ENCODE results near the gene PSMD7. TPM values are rescaled to one million over a fixed set of nuclear protein-coding genes. Genes with fewer than 3 reads are reported as not detected.
"Not testable (repeated sequence)": the region's sequence is repeated elsewhere in the genome, so short reads cannot be mapped to it uniquely, and the experiment has no call there.

Gene PSMD7
- total RNA-seq, 2 donors from 2014 or later, result 116 to 117 TPM

GRCh38 chr16:74305281-74305680 lies 8.7 kb downstream of the PSMD7 start:
- no peaks in the 10 kb centered on the region for H3K9me3 Mint-ChIP-seq
- DNase-seq (ENCODE audit: low spot score) (no peak), ATAC-seq (no peak)
- no peak overlapping the region for H3K4me3 Mint-ChIP-seq
- H3K4me1 Mint-ChIP-seq (ENCODE audit: low read depth in 2 of 2), result peaks cover 4 to 5% of the 10 kb centered on the region in 2 donors
- H3K27ac Mint-ChIP-seq, result no peak overlapping the region
- peaks cover 46% of the 10 kb centered on the region for H3K36me3 Mint-ChIP-seq
- H3K27me3 Mint-ChIP-seq, result no peaks in the 10 kb centered on the region

- ATAC-seq (peak in 1 of 2 donors; percentile 75), DNase-seq (ENCODE audit: low spot score) (no peak)
- H3K4me3 Mint-ChIP-seq, result no peak overlapping the region
- peaks cover 4 to 5% of the 10 kb centered on the region in 2 donors for H3K4me1 Mint-ChIP-seq (ENCODE audit: low read depth in 2 of 2)
- H3K27ac Mint-ChIP-seq, result no peak overlapping the region
- H3K27me3 Mint-ChIP-seq, result no peaks in the 10 kb centered on the region
- H3K9me3 Mint-ChIP-seq, result no peaks in the 10 kb centered on the region
- peaks cover 40% of the 10 kb centered on the region for H3K36me3 Mint-ChIP-seq
Measured at GRCh38 chr16:74305978-74306784, 9.6 kb downstream of the PSMD7 start.

GRCh38 chr16:74307383-74307782 lies 10.8 kb downstream of the PSMD7 start:
- Mint-ChIP-seq H3K9me3 (no peaks in the 10 kb centered on the region), H3K36me3 (peaks cover 30% of the 10 kb centered on the region), H3K27me3 (no peaks in the 10 kb centered on the region), H3K4me1 (ENCODE audit: low read depth in 2 of 2) (peaks cover 2 to 4% of the 10 kb centered on the region in 2 donors), H3K4me3 (no peak overlapping the region), H3K27ac (no peak overlapping the region)
- ATAC-seq (no peak), DNase-seq (ENCODE audit: low spot score) (no peak)

GRCh38 chr16:74309789-74310781 lies 13.5 kb downstream of the PSMD7 start:
- Mint-ChIP-seq H3K27ac (no peak overlapping the region), H3K27me3 (no peaks in the 10 kb centered on the region)
- no peak for ATAC-seq

GRCh38 chr16:74315059-74315458 lies 18.4 kb downstream of the PSMD7 start:
- Mint-ChIP-seq H3K27me3 (no peaks in the 10 kb centered on the region), H3K4me1 (ENCODE audit: low read depth in 2 of 2) (no peaks in the 10 kb centered on the region), H3K36me3 (peaks cover 5% of the 10 kb centered on the region), H3K9me3 (no peaks in the 10 kb centered on the region), H3K4me3 (no peak overlapping the region), H3K27ac (no peak overlapping the region)
- ATAC-seq (no peak), DNase-seq (ENCODE audit: low spot score) (no peak)

More at GRCh38 chr16:74309789-74310781, 13.5 kb downstream of the PSMD7 start:
- Mint-ChIP-seq H3K9me3 (no peaks in the 10 kb centered on the region), H3K36me3 (peaks cover 17% of the 10 kb centered on the region), H3K4me1 (ENCODE audit: low read depth in 2 of 2) (peaks cover 2 to 4% of the 10 kb centered on the region in 2 donors), H3K4me3 (no peak overlapping the region)
- DNase-seq (ENCODE audit: low spot score), result no peak

GRCh38 chr16:74320707-74321106 lies 24.1 kb downstream of the PSMD7 start:
- Mint-ChIP-seq H3K9me3 (no peaks in the 10 kb centered on the region), H3K4me1 (ENCODE audit: low read depth in 2 of 2) (no peaks in the 10 kb centered on the region), H3K27ac (no peak overlapping the region), H3K27me3 (no peaks in the 10 kb centered on the region), H3K4me3 (no peak overlapping the region), H3K36me3 (no peaks in the 10 kb centered on the region)
- ATAC-seq (no peak), DNase-seq (ENCODE audit: low spot score) (no peak)

GRCh38 chr16:74321356-74321755 lies 24.7 kb downstream of the PSMD7 start:
- peaks cover 6% of the 10 kb centered on the region for H3K36me3 Mint-ChIP-seq
- no peaks in the 10 kb centered on the region for H3K4me1 Mint-ChIP-seq (ENCODE audit: low read depth in 2 of 2)
- H3K27ac Mint-ChIP-seq, result no peak overlapping the region
- H3K27me3 Mint-ChIP-seq, result no peaks in the 10 kb centered on the region
- H3K4me3 Mint-ChIP-seq, result no peak overlapping the region
- no peak for ATAC-seq
- no peaks in the 10 kb centered on the region for H3K9me3 Mint-ChIP-seq
- no peak for DNase-seq (ENCODE audit: low spot score)

GRCh38 chr16:74322301-74322710 lies 25.7 kb downstream of the PSMD7 start:
- DNase-seq (ENCODE audit: low spot score) (no peak), ATAC-seq (no peak)
- Mint-ChIP-seq H3K27me3 (no peaks in the 10 kb centered on the region), H3K9me3 (no peaks in the 10 kb centered on the region), H3K27ac (no peak overlapping the region), H3K36me3 (peaks cover 10% of the 10 kb centered on the region), H3K4me3 (no peak overlapping the region), H3K4me1 (ENCODE audit: low read depth in 2 of 2) (no peaks in the 10 kb centered on the region)

- H3K4me3 Mint-ChIP-seq; H3K36me3 Mint-ChIP-seq; H3K4me1 Mint-ChIP-seq (ENCODE audit: low read depth in 2 of 2); DNase-seq (ENCODE audit: low spot score); H3K27me3 Mint-ChIP-seq; H3K9me3 Mint-ChIP-seq; ATAC-seq; H3K27ac Mint-ChIP-seq: not testable (repeated sequence)
Measured at GRCh38 chr16:74324777-74325176, 28.2 kb downstream of the PSMD7 start.

- Mint-ChIP-seq H3K27ac (no peak overlapping the region), H3K9me3 (no peaks in the 10 kb centered on the region), H3K36me3 (peaks cover 10% of the 10 kb centered on the region), H3K4me1 (ENCODE audit: low read depth in 2 of 2) (no peaks in the 10 kb centered on the region), H3K27me3 (no peaks in the 10 kb centered on the region), H3K4me3 (no peak overlapping the region)
- DNase-seq (ENCODE audit: low spot score) (no peak), ATAC-seq (no peak)
Measured at GRCh38 chr16:74325641-74326040, 29.0 kb downstream of the PSMD7 start.

GRCh38 chr16:74328346-74328745 lies 31.7 kb downstream of the PSMD7 start:
- not testable (repeated sequence) for ATAC-seq, H3K27me3 Mint-ChIP-seq, H3K4me3 Mint-ChIP-seq

GRCh38 chr16:74332469-74332868 lies 35.9 kb downstream of the PSMD7 start:
- H3K4me1 Mint-ChIP-seq (ENCODE audit: low read depth in 2 of 2); H3K36me3 Mint-ChIP-seq; H3K9me3 Mint-ChIP-seq; H3K27ac Mint-ChIP-seq; DNase-seq (ENCODE audit: low spot score); H3K4me3 Mint-ChIP-seq; H3K27me3 Mint-ChIP-seq: not testable (repeated sequence)
- peak in 1 of 2 donors; percentile 24 for ATAC-seq

More at GRCh38 chr16:74328346-74328745, 31.7 kb downstream of the PSMD7 start:
- not testable (repeated sequence) for H3K27ac Mint-ChIP-seq; H3K36me3 Mint-ChIP-seq; H3K4me1 Mint-ChIP-seq (ENCODE audit: low read depth in 2 of 2); H3K9me3 Mint-ChIP-seq; DNase-seq (ENCODE audit: low spot score)

- H3K36me3 Mint-ChIP-seq; DNase-seq (ENCODE audit: low spot score); H3K27ac Mint-ChIP-seq; H3K4me3 Mint-ChIP-seq; H3K27me3 Mint-ChIP-seq; H3K9me3 Mint-ChIP-seq; H3K4me1 Mint-ChIP-seq (ENCODE audit: low read depth in 2 of 2); ATAC-seq: not testable (repeated sequence)
Measured at GRCh38 chr16:74337506-74337905, 40.9 kb downstream of the PSMD7 start.

GRCh38 chr16:74339226-74339625 lies 42.6 kb downstream of the PSMD7 start:
- peaks cover 11% of the 10 kb centered on the region for H3K36me3 Mint-ChIP-seq
- H3K27me3 Mint-ChIP-seq, result not testable (repeated sequence)

More at GRCh38 chr16:74339226-74339625, 42.6 kb downstream of the PSMD7 start:
- ATAC-seq; H3K27ac Mint-ChIP-seq; H3K4me1 Mint-ChIP-seq (ENCODE audit: low read depth in 2 of 2); H3K4me3 Mint-ChIP-seq; H3K9me3 Mint-ChIP-seq; DNase-seq (ENCODE audit: low spot score): not testable (repeated sequence)

Measured in natural killer cell treated with Interleukin-12 subunit alpha and Interleukin-12 subunit beta and Interleukin-15 and Interleukin-18, amount 100 ng/mL, for 72 hours (primary cell).